Measurements from ENCODE around the gene KIAA0586. TPM values are rescaled to one million over a fixed set of nuclear protein-coding genes. Genes with fewer than 3 reads are reported as not detected.

Gene KIAA0586
- 10 to 100 TPM; 40.4 to 41.8 TPM for total RNA-seq

GRCh38 chr14:58427281-58428117 is at the start of gene KIAA0586, which contains the start of gene TIMM9:
Gene KIAA0586, plus strand, starts transcription at chr14:58427719. Its CDS starts 546 bp downstream, at chr14:58428265.
Gene TIMM9, minus strand, starts transcription at chr14:58427531. Its CDS starts 15,586 bp downstream, at chr14:58411945.
- intact Hi-C loops (cut with micrococcal nuclease) = loop anchor here (1.0 to 5.0 kb wide), 12 partner anchors 32 to 1159 kb away; partner anchors contain the start of genes AP5M1, ARID4A, DAAM1 and EXOC5
- H3K9me3 Mint-ChIP-seq = no peaks in the 10 kb centered on the region
- H3K27ac Mint-ChIP-seq = peak within 1 kb of the TSS; percentile 99
- peaks cover 20% of the 10 kb centered on the region for H3K36me3 Mint-ChIP-seq (ENCODE audit: low read depth)
- H3K4me1 Mint-ChIP-seq (ENCODE audit: low read depth) = peaks cover 48% of the 10 kb centered on the region
- CTCF ChIA-PET = interaction anchor here (0.8 to 1.8 kb wide), 2 partner anchors 31 to 211 kb away, joined by 3 to 5 read pairs; no protein-coding TSS in a partner anchor
- peak within 1 kb of the TSS; percentile 88 for H3K4me3 Mint-ChIP-seq
- H3K27me3 Mint-ChIP-seq (ENCODE audit: low read depth) = no peaks in the 10 kb centered on the region
- DNase-seq = peak; percentile 98

- Mint-ChIP-seq H3K4me1 (ENCODE audit: low read depth) (peaks cover 5% of the 10 kb centered on the region), H3K36me3 (ENCODE audit: low read depth) (no peaks in the 10 kb centered on the region), H3K27ac (no peak overlapping the region), H3K4me3 (no peak overlapping the region), H3K27me3 (ENCODE audit: low read depth) (no peaks in the 10 kb centered on the region), H3K9me3 (no peaks in the 10 kb centered on the region)
- CTCF ChIA-PET = interaction anchor here (0.6 to 1.1 kb wide), 2 partner anchors 8 to 14 kb away, joined by 3 to 4 read pairs; no protein-coding TSS in a partner anchor
- intact Hi-C loops (cut with micrococcal nuclease) = no loop called here
- DNase-seq = no peak
These were observed 36.7 kb upstream of the KIAA0586 start for GRCh38 chr14:58390830-58391229.

GRCh38 chr14:58395562-58395811 is 32.0 kb upstream of the KIAA0586 start:
- peaks cover 2% of the 10 kb centered on the region for H3K36me3 Mint-ChIP-seq (ENCODE audit: low read depth)
- H3K27ac Mint-ChIP-seq = no peak overlapping the region
- H3K9me3 Mint-ChIP-seq = no peaks in the 10 kb centered on the region
- CTCF ChIA-PET = interaction anchor here (0.6 to 2.5 kb wide), 18 partner anchors 9 to 286 kb away, joined by 3 to 12 read pairs (median 4); partner anchors contain the start of gene ARID4A
- H3K4me3 Mint-ChIP-seq = peak overlapping the region; percentile 63
- intact Hi-C loops (cut with micrococcal nuclease) = loop anchor here (1.0 kb wide), 2 partner anchors 32 to 287 kb away; partner anchors contain the start of genes KIAA0586 and TIMM9
- H3K27me3 Mint-ChIP-seq (ENCODE audit: low read depth) = no peaks in the 10 kb centered on the region
- peaks cover 8% of the 10 kb centered on the region for H3K4me1 Mint-ChIP-seq (ENCODE audit: low read depth)
- DNase-seq = no peak

GRCh38 chr14:58395812-58396788 is 31.4 kb upstream of the KIAA0586 start, which contains the start of gene TOMM20L:
Gene TOMM20L, plus strand, starts transcription at chr14:58395930. Its CDS starts 28 bp downstream, at chr14:58395958.
- Mint-ChIP-seq H3K27ac (no peak within 1 kb of the TSS), H3K36me3 (ENCODE audit: low read depth) (peaks cover 2% of the 10 kb centered on the region), H3K4me3 (peak within 1 kb of the TSS; percentile 67), H3K27me3 (ENCODE audit: low read depth) (no peaks in the 10 kb centered on the region), H3K9me3 (no peaks in the 10 kb centered on the region), H3K4me1 (ENCODE audit: low read depth) (peaks cover 8% of the 10 kb centered on the region)
- intact Hi-C loops (cut with micrococcal nuclease) = loop anchor here (1.0 kb wide), 2 partner anchors 31 to 288 kb away; partner anchors contain the start of genes KIAA0586 and TIMM9
- peak; percentile 71 for DNase-seq
- CTCF ChIA-PET = interaction anchor here (0.6 to 2.5 kb wide), 24 partner anchors 9 to 287 kb away, joined by 3 to 12 read pairs (median 4); partner anchors contain the start of gene ARID4A

- intact Hi-C loops (cut with micrococcal nuclease) = no loop called here
These were observed 30.4 kb upstream of the KIAA0586 start for GRCh38 chr14:58397156-58397555.

GRCh38 chr14:58398495-58398894 is 29.0 kb upstream of the KIAA0586 start:
- Mint-ChIP-seq H3K27ac (no peak overlapping the region), H3K4me1 (ENCODE audit: low read depth) (peaks cover 8% of the 10 kb centered on the region), H3K4me3 (no peak overlapping the region), H3K36me3 (ENCODE audit: low read depth) (peaks cover 5% of the 10 kb centered on the region), H3K9me3 (no peaks in the 10 kb centered on the region), H3K27me3 (ENCODE audit: low read depth) (no peaks in the 10 kb centered on the region)
- CTCF ChIA-PET = interaction anchor here (0.6 kb wide), 2 partner anchors 124 to 259 kb away, joined by 4 to 5 read pairs; no protein-coding TSS in a partner anchor
- no peak for DNase-seq
- intact Hi-C loops (cut with micrococcal nuclease) = no loop called here

More at GRCh38 chr14:58397156-58397555, 30.4 kb upstream of the KIAA0586 start:
- CTCF ChIA-PET = interaction anchor here (1.0 to 2.5 kb wide), 7 partner anchors 20 to 196 kb away, joined by 3 to 12 read pairs (median 5); no protein-coding TSS in a partner anchor
- peaks cover 5% of the 10 kb centered on the region for H3K36me3 Mint-ChIP-seq (ENCODE audit: low read depth)
- no peaks in the 10 kb centered on the region for H3K9me3 Mint-ChIP-seq
- H3K4me3 Mint-ChIP-seq = no peak overlapping the region
- no peak for DNase-seq
- no peaks in the 10 kb centered on the region for H3K27me3 Mint-ChIP-seq (ENCODE audit: low read depth)
- no peak overlapping the region for H3K27ac Mint-ChIP-seq
- H3K4me1 Mint-ChIP-seq (ENCODE audit: low read depth) = peaks cover 8% of the 10 kb centered on the region

- Mint-ChIP-seq H3K27ac (no peak overlapping the region), H3K4me3 (no peak overlapping the region), H3K27me3 (ENCODE audit: low read depth) (no peaks in the 10 kb centered on the region), H3K9me3 (no peaks in the 10 kb centered on the region), H3K36me3 (ENCODE audit: low read depth) (peaks cover 5% of the 10 kb centered on the region), H3K4me1 (ENCODE audit: low read depth) (peaks cover 8% of the 10 kb centered on the region)
- CTCF ChIA-PET = interaction anchor here (0.6 kb wide), 1 partner anchor 124 kb away, joined by 5 read pairs; no protein-coding TSS in a partner anchor
- intact Hi-C loops (cut with micrococcal nuclease) = no loop called here
- no peak for DNase-seq
These were observed 28.6 kb upstream of the KIAA0586 start for GRCh38 chr14:58398895-58399294.

GRCh38 chr14:58401587-58401986 is 25.9 kb upstream of the KIAA0586 start:
- H3K27ac Mint-ChIP-seq = no peak overlapping the region
- H3K27me3 Mint-ChIP-seq (ENCODE audit: low read depth) = no peaks in the 10 kb centered on the region
- no peaks in the 10 kb centered on the region for H3K9me3 Mint-ChIP-seq
- intact Hi-C loops (cut with micrococcal nuclease) = no loop called here
- no peaks in the 10 kb centered on the region for H3K4me1 Mint-ChIP-seq (ENCODE audit: low read depth)
- CTCF ChIA-PET = no interaction called here
- no peak overlapping the region for H3K4me3 Mint-ChIP-seq
- DNase-seq = peak; percentile 17
- peaks cover 6% of the 10 kb centered on the region for H3K36me3 Mint-ChIP-seq (ENCODE audit: low read depth)

- H3K27ac Mint-ChIP-seq = no peak overlapping the region
- intact Hi-C loops (cut with micrococcal nuclease) = no loop called here
- H3K9me3 Mint-ChIP-seq = no peaks in the 10 kb centered on the region
- DNase-seq = no peak
- no peaks in the 10 kb centered on the region for H3K4me1 Mint-ChIP-seq (ENCODE audit: low read depth)
- H3K4me3 Mint-ChIP-seq = no peak overlapping the region
- H3K36me3 Mint-ChIP-seq (ENCODE audit: low read depth) = peaks cover 25% of the 10 kb centered on the region
- H3K27me3 Mint-ChIP-seq (ENCODE audit: low read depth) = no peaks in the 10 kb centered on the region
- CTCF ChIA-PET = interaction anchor here (0.6 kb wide), 1 partner anchor 104 kb away, joined by 3 read pairs; no protein-coding TSS in a partner anchor
These were observed 18.8 kb upstream of the KIAA0586 start for GRCh38 chr14:58408681-58409215.

GRCh38 chr14:58414845-58415244 is 12.7 kb upstream of the KIAA0586 start:
- H3K4me1 Mint-ChIP-seq (ENCODE audit: low read depth) = peaks cover 25% of the 10 kb centered on the region
- intact Hi-C loops (cut with micrococcal nuclease) = no loop called here
- H3K27ac Mint-ChIP-seq = no peak overlapping the region
- H3K27me3 Mint-ChIP-seq (ENCODE audit: low read depth) = no peaks in the 10 kb centered on the region
- H3K9me3 Mint-ChIP-seq = no peaks in the 10 kb centered on the region
- H3K36me3 Mint-ChIP-seq (ENCODE audit: low read depth) = peaks cover 45% of the 10 kb centered on the region
- CTCF ChIA-PET = no interaction called here
- no peak overlapping the region for H3K4me3 Mint-ChIP-seq
- no peak for DNase-seq
